ENCODE data around the gene ROR1. TPM values are rescaled to one million over a fixed set of nuclear protein-coding genes. Genes with fewer than 3 reads are reported as not detected.

Gene ROR1
- total RNA-seq, 4 donors from 2014 or later: 10.6 to 21.7 (median 15.1) TPM

DNA sequence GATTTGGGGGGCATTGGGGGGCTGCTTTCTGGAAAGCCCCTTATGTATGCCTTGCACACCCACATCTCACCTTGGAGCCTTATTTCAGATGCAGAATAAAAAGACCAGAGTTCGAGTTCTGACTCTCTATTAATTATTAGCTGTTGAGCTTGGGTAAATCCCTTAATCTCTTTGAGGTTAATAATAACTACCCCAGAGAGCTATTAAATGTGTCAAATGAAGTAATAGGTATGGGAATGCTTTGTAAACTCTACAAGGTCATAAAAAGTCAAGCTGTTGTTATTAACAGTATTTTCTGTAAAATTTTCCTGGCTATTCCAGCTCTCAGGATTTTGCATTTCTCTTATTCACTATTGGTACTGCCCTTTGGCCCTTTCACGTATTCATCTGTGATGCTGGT is 122.9 kb downstream of the ROR1 start:
- H3K27ac ChIP-seq: no peak overlapping the region
- no peak overlapping the region for H3K4me3 ChIP-seq
- H3K4me1 ChIP-seq: peaks cover 3% of the 10 kb centered on the region
- no peak for TF ChIP-seq POLR2AphosphoS5 (IDR thresholded peaks at IDR 0.05)
- TF ChIP-seq CTCF (IDR thresholded peaks at IDR 0.05): no peak
- no peak for TF ChIP-seq EP300 (IDR thresholded peaks at IDR 0.05)
- TF ChIP-seq POLR2A (IDR thresholded peaks at IDR 0.05): no peak
- H3K36me3 ChIP-seq: no peaks in the 10 kb centered on the region
- 89% methylated on average over 2 of the region's 2 CpGs for WGBS
- no peaks in the 10 kb centered on the region for H3K27me3 ChIP-seq
- no peak for DNase-seq (ENCODE audit: low spot score in 2 of 2)
- H3K9me3 ChIP-seq: peaks cover 3% of the 10 kb centered on the region

- Histone ChIP-seq H3K27me3 (no peaks in the 10 kb centered on the region), H3K4me1 (peaks cover 3% of the 10 kb centered on the region), H3K4me3 (no peak overlapping the region), H3K9me3 (peaks cover 3% of the 10 kb centered on the region), H3K36me3 (no peaks in the 10 kb centered on the region), H3K27ac (no peak overlapping the region)
- 68% methylated on average over 6 of the region's 6 CpGs for WGBS
- TF ChIP-seq EP300 (IDR thresholded peaks at IDR 0.05) (no peak), POLR2AphosphoS5 (IDR thresholded peaks at IDR 0.05) (no peak), POLR2A (IDR thresholded peaks at IDR 0.05) (no peak), CTCF (IDR thresholded peaks at IDR 0.05) (no peak)
- DNase-seq (ENCODE audit: low spot score in 2 of 2): no peak
These were observed 124.8 kb downstream of the ROR1 start for GRCh38 chr1:63898428-63899196.

GRCh38 chr1:63901094-63901493 is 127.3 kb downstream of the ROR1 start:
- 83% methylated on average over 6 of the region's 6 CpGs for WGBS

DNA sequence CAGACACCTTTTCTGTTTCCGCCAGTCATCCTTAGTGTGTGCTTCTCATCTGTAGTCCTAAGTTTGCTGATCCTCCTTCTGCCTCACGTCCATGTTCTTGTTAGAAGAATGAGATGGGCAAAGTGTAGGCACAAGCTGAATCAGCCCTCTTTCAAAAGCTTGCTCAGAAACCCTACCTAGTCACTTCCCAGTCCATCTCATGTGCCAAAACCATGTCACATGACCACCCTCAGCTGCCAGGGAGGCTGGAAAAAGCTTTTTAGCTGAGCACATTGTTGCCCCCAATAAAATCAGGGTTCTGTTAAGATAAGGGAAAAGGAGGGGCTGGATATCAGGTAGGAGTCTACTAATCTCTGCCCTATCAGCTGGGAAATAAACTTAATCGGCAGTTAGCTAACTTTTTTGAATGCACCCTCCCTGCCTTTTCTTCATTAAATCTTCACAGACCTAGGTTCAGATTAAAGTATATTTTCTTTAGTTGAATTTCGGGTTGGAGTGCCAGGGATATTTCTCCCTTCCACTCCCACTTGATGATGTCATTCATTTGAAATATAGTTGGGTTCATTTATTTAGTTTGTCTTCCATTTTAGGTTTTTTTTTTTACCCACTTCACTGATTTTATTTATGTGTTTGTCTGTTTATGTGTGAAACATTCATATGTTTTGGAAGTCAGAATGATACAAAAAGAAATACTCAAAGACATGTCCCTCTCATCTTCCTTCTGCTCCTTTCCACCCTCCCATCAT is 129.2 kb downstream of the ROR1 start:
- Histone ChIP-seq H3K36me3 (no peaks in the 10 kb centered on the region), H3K27ac (no peak overlapping the region), H3K9me3 (no peaks in the 10 kb centered on the region), H3K4me3 (no peak overlapping the region), H3K27me3 (no peaks in the 10 kb centered on the region), H3K4me1 (peaks cover 3% of the 10 kb centered on the region)
- DNase-seq (ENCODE audit: low spot score in 2 of 2): no peak
- 36% methylated on average over 4 of the region's 4 CpGs for WGBS
- TF ChIP-seq EP300 (IDR thresholded peaks at IDR 0.05) (no peak), POLR2AphosphoS5 (IDR thresholded peaks at IDR 0.05) (no peak), POLR2A (IDR thresholded peaks at IDR 0.05) (no peak), CTCF (IDR thresholded peaks at IDR 0.05) (no peak)

More at GRCh38 chr1:63901094-63901493, 127.3 kb downstream of the ROR1 start:
- Histone ChIP-seq H3K27me3 (no peaks in the 10 kb centered on the region), H3K4me1 (peaks cover 3% of the 10 kb centered on the region), H3K4me3 (no peak overlapping the region), H3K27ac (no peak overlapping the region), H3K9me3 (peaks cover 3% of the 10 kb centered on the region), H3K36me3 (no peaks in the 10 kb centered on the region)
- TF ChIP-seq POLR2A (IDR thresholded peaks at IDR 0.05): no peak
- no peak for TF ChIP-seq CTCF (IDR thresholded peaks at IDR 0.05)
- TF ChIP-seq POLR2AphosphoS5 (IDR thresholded peaks at IDR 0.05): no peak
- TF ChIP-seq EP300 (IDR thresholded peaks at IDR 0.05): no peak
- no peak for DNase-seq (ENCODE audit: low spot score in 2 of 2)

GRCh38 chr1:63903947-63904610 is 130.3 kb downstream of the ROR1 start:
- no peaks in the 10 kb centered on the region for H3K4me1 ChIP-seq
- WGBS: 83% methylated on average over 5 of the region's 5 CpGs
- no peak overlapping the region for H3K4me3 ChIP-seq
- no peaks in the 10 kb centered on the region for H3K27me3 ChIP-seq
- TF ChIP-seq POLR2A (IDR thresholded peaks at IDR 0.05): no peak
- TF ChIP-seq POLR2AphosphoS5 (IDR thresholded peaks at IDR 0.05): no peak
- TF ChIP-seq CTCF (IDR thresholded peaks at IDR 0.05): no peak
- no peak for TF ChIP-seq EP300 (IDR thresholded peaks at IDR 0.05)
- H3K36me3 ChIP-seq: no peaks in the 10 kb centered on the region
- no peak for DNase-seq (ENCODE audit: low spot score in 2 of 2)
- H3K9me3 ChIP-seq: no peaks in the 10 kb centered on the region
- H3K27ac ChIP-seq: no peak overlapping the region

Measured in suprapubic skin (tissue), 4 donors.